CD4-positive, alpha-beta memory T cell (primary cell): Measurements from ENCODE around the gene TMEM95. TPM values are rescaled to one million over a fixed set of nuclear protein-coding genes. Genes with fewer than 3 reads are reported as not detected.

ENCODE experiments used
- CTCF ChIA-PET: fragments of 350-600 bp; sonication (Branson Sonifier 250); formaldehyde crosslinking; loops from one replicate; lab custom pipeline; 2021; ENCODE audit warnings: inconsistent platforms; ENCODE audit not compliant: partially characterized antibody; lab: Charles Lee
- POLR2A ChIA-PET: fragments of 350-600 bp; sonication (Branson Sonifier 250); formaldehyde crosslinking; loops from one replicate; lab custom pipeline; 2021; ENCODE audit not compliant: partially characterized antibody; lab: Charles Lee
- DNase-seq, 5 donors: peaks; one replicate each; pipeline versions ENCODE4 v3.0.0 to v3.0.0-alpha.2; 2020 to 2022; ENCODE audit warnings: mixed read lengths in 1 of 5
- H3K27ac ChIP-seq: one replicate; pipeline ENCODE4 v1.7.0; 2013; ENCODE audit warnings: low read depth, low read length
- H3K27me3 ChIP-seq: 2 replicates; pipeline ENCODE4 v1.7.0; 2013; ENCODE audit warnings: mild to moderate bottlenecking, low read length, moderate library complexity; ENCODE audit not compliant: insufficient read depth
- H3K36me3 ChIP-seq: 2 replicates; pipeline ENCODE4 v1.7.0; 2013; ENCODE audit warnings: mild to moderate bottlenecking, low read length, moderate library complexity; ENCODE audit not compliant: insufficient read depth
- H3K4me1 ChIP-seq: 2 replicates; pipeline ENCODE4 v1.7.0; 2013; ENCODE audit warnings: mild to moderate bottlenecking, low read length, moderate library complexity; ENCODE audit not compliant: insufficient read depth
- H3K4me3 ChIP-seq, 2 donors: one replicate each; pipeline ENCODE4 v1.7.0; 2013; ENCODE audit warnings: low read length in 2 of 2, mild to moderate bottlenecking in 1 of 2
- H3K9me3 ChIP-seq, 2 donors: one replicate each; pipeline ENCODE4 v1.7.0; 2013; ENCODE audit warnings: low read length in 2 of 2, control low read depth in 1 of 2; ENCODE audit not compliant: control insufficient read depth in 1 of 2
- H3K27ac Mint-ChIP-seq, 7 donors: one replicate each; pipeline ENCODE4 v1.8.0; 2020 to 2021; ENCODE audit warnings: mixed read lengths in 7 of 7, mild to moderate bottlenecking in 6 of 7, inconsistent platforms in 3 of 7, moderate library complexity in 3 of 7
- H3K27me3 Mint-ChIP-seq, 2 donors: one replicate each; pipeline ENCODE4 v1.8.0; 2020 to 2021; ENCODE audit warnings: mixed read lengths in 2 of 2
- H3K36me3 Mint-ChIP-seq, 2 donors: one replicate each; pipeline ENCODE4 v1.8.0; 2020 to 2021; ENCODE audit warnings: mixed read lengths in 2 of 2, inconsistent platforms in 1 of 2, mild to moderate bottlenecking in 1 of 2
- H3K4me1 Mint-ChIP-seq, 4 donors: one replicate each; pipeline ENCODE4 v1.8.0; 2020 to 2021; ENCODE audit warnings: mixed read lengths in 4 of 4, mild to moderate bottlenecking in 1 of 4
- H3K4me3 Mint-ChIP-seq, 8 donors: one replicate each; pipeline ENCODE4 v1.8.0; 2020 to 2021; ENCODE audit warnings: mixed read lengths in 8 of 8, mild to moderate bottlenecking in 7 of 8, moderate library complexity in 6 of 8, inconsistent platforms in 3 of 8
- H3K9me3 Mint-ChIP-seq, 8 donors: one replicate each; pipeline ENCODE4 v1.8.0; 2020 to 2021; ENCODE audit warnings: mixed read lengths in 8 of 8, mild to moderate bottlenecking in 5 of 8, inconsistent platforms in 3 of 8, moderate library complexity in 1 of 8
- intact Hi-C: fragments of 100-400 bp; cut with micrococcal nuclease; formaldehyde crosslinking; loops from one replicate; pipeline ENCODE4 v1.15.1; 2023
- polyA plus RNA-seq, 2 donors: library from polyadenylated mRNA; unstranded; fragments of 300-500 nt; fragmentation: Illumina TruSeq; gene quantifications; one replicate each; pipeline ENCODE4 v1.2.3, GENCODE V29; 2021
- total RNA-seq, 2 experiments: library from RNA; stranded (reverse); gene quantifications; one replicate each; pipeline ENCODE4 v1.2.3, GENCODE V29; 2021

TMEM95 gene
- total and polyA plus RNA-seq, 4 experiments from 2014 or later: not detected

DNA sequence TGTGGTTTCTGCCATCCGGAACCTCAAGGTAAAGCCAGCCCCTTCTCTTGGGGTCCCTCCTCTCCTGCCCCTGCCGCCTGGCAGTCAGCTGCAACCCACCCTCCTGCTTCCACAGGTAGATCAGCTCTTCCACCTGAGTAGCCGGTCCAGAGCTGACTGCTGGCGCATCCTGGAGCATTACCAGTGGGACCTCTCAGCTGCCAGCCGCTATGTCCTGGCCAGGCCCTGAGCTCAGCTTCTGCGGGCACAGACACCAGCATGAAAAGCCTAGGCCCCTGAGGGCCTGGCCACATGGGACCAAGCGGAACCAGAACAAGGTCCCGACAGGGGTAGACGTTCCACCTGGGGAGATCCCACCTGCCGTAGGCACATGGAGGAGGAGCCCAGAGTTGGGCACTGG is 33.9 kb downstream of the TMEM95 start:
- H3K4me3 Mint-ChIP-seq: no peak overlapping the region
- H3K4me3 ChIP-seq: no peak overlapping the region
- no peak overlapping the region for H3K27ac Mint-ChIP-seq
- peaks cover 42% of the 10 kb centered on the region for H3K36me3 ChIP-seq
- H3K27me3 Mint-ChIP-seq: no peaks in the 10 kb centered on the region
- H3K27me3 ChIP-seq: no peaks in the 10 kb centered on the region
- peaks cover 34 to 56% of the 10 kb centered on the region in 2 donors for H3K36me3 Mint-ChIP-seq
- no peaks in the 10 kb centered on the region for H3K9me3 ChIP-seq
- POLR2A ChIA-PET: interaction anchor here (1.1 to 6.8 kb wide), 4 partner anchors 9 to 38 kb away, joined by 3 to 69 read pairs (median 8); partner anchors contain the start of gene TMEM256
- CTCF ChIA-PET: interaction anchor here (0.7 to 3.3 kb wide), 2 partner anchors 33 to 47 kb away, joined by 4 to 14 read pairs; partner anchors contain the start of gene TMEM95
- peaks cover 11 to 53% (median 32%) of the 10 kb centered on the region in 4 donors for H3K4me1 Mint-ChIP-seq
- no peaks in the 10 kb centered on the region for H3K9me3 Mint-ChIP-seq
- intact Hi-C loops: no loop called here
- H3K27ac ChIP-seq: no peak overlapping the region
- no peak for DNase-seq
- peaks cover 51% of the 10 kb centered on the region for H3K4me1 ChIP-seq

DNA sequence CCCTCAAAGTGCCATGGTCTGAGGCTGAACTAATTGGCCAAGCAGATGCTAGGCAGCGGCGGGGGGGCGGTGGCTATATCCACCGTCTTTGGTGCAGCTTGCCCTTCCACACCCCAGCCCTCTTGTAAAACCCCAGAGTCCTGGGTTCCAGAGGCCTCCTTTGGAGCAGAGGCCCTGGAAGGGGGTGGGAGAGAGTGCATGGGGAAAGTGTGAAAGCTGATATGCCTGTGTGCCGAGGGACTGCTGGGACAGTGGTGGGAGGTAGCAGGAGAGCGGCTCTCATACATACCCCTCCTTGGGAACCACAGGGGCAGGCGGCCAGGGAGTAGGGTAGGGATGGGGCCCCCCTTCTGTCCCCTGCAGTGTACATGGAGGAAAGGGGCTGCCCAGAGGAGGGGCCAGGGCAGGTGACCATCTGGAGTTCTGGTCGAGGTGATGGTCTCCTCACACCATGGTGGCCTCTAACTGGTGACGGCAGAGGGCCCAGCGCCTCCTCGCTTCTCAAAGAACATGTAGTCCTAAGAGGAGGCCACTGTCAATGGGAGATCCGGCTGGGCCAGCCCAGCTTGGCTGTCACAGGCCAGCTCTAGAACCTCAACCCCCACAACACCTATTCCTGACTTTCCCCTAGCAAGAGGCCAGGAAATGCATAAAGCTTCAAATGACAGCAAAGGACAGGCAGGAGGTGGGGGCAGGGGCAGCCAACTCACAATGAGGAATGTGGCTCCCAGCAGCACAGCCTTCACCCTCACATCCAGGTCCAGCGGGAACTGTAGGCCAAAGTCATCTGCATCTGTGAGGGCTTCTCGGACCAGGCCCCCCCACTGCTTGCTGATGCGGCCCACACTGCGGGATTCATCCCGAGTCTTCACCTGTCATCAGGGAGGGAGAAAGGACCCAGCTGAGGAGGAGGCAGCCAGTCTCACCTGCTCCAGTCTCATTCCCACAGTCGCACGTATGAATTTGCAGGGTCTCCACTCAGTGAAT is 35.3 kb downstream of the TMEM95 start:
- Mint-ChIP-seq H3K27ac (peak overlapping the region in 5 of 7 donors; percentile 12 to 65 (median 25)), H3K36me3 (peaks cover 34 to 55% of the 10 kb centered on the region in 2 donors), H3K9me3 (peaks cover 0 to 3% (median 0%) of the 10 kb centered on the region in 8 donors), H3K4me3 (no peak overlapping the region), H3K27me3 (no peaks in the 10 kb centered on the region), H3K4me1 (peaks cover 11 to 51% (median 32%) of the 10 kb centered on the region in 4 donors)
- H3K36me3 ChIP-seq: peaks cover 42% of the 10 kb centered on the region
- no peak overlapping the region for H3K4me3 ChIP-seq
- intact Hi-C loops: loop anchor here (5.0 kb wide), 1 partner anchor 38 kb away; the partner anchor contains the start of gene KCTD11
- peaks cover 48% of the 10 kb centered on the region for H3K4me1 ChIP-seq
- DNase-seq: no peak
- POLR2A ChIA-PET: interaction anchor here (0.7 to 6.8 kb wide), 4 partner anchors 10 to 48 kb away, joined by 3 to 69 read pairs (median 3); partner anchors contain the start of gene TMEM256
- peak overlapping the region; percentile 10 for H3K27ac ChIP-seq
- CTCF ChIA-PET: interaction anchor here (1.0 to 3.3 kb wide), 2 partner anchors 34 to 47 kb away, joined by 3 to 14 read pairs; partner anchors contain the start of gene TMEM95
- no peaks in the 10 kb centered on the region for H3K27me3 ChIP-seq
- H3K9me3 ChIP-seq: no peaks in the 10 kb centered on the region

DNA sequence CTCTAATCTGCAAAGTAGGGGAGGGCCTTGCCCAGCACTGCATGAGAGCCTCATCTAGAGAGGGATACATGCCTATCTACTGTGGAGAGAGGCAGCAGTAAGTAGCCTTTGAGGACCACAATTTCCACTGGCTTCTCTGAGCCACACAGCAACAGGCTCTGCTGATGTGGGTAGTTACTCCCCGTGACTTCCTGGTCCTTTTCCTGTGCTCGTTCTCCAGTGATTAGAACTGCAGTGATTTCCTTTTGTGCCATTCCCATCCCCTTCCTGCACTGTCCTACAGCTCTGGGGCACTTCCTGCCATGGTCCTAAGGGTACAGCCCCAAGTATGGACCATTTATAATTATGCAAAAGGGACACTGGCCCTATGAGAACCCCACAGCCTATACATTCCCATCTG is 36.4 kb downstream of the TMEM95 start:
- Mint-ChIP-seq H3K4me1 (peaks cover 12 to 47% (median 33%) of the 10 kb centered on the region in 4 donors), H3K36me3 (peaks cover 34 to 52% of the 10 kb centered on the region in 2 donors)
- peaks cover 42% of the 10 kb centered on the region for H3K36me3 ChIP-seq

DNA sequence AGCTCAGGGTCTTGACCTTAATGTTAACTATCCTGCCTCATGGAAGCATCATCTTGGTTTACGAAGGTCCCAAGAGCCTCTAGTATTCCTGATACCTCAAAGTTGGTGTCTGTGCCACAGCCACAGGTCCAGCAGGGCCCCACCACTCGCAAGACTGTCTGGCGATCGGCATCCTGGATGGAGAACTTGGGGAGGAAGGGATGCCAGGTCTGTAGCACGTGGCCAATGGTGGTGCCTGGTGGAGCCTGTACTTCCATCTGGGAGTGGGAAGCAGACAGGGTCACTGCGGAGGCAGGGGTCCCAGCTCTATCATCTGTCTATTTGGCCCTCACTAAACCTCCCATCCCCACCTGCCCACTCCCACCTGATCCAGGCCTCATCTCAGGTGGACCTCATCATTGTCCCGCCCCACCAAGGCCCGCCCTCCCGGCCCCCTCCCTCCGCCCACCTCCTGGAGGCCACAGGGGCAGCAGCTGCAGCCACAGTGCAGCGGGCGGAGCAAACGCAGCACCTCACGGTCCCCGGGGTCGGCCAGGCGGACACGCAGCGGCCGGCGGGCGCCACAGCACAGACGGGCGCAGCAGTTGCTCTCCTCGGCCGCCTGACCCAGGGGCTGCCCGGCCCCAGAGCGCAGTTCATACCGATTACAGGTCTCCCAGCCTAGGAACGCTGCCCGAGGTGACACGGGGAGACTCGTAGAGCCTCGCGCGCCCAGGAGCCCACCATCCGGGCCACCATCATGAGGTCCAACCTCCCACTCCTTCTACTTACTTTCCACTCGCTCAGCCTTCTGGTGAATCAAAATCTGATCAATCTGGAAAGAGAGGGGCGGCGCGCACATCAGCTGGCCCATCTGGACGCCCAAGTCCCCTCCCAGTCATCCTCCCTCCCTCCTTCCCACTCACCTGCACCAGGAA is 38.0 kb downstream of the TMEM95 start:
- Mint-ChIP-seq H3K27me3 (no peaks in the 10 kb centered on the region), H3K4me3 (peak overlapping the region; percentile 93 to 97 (median 96)), H3K27ac (peak overlapping the region in 5 of 7 donors; percentile 50 to 98 (median 88)), H3K9me3 (peaks cover 0 to 3% (median 0%) of the 10 kb centered on the region in 8 donors), H3K36me3 (peaks cover 34 to 45% of the 10 kb centered on the region in 2 donors), H3K4me1 (peaks cover 12 to 47% (median 33%) of the 10 kb centered on the region in 4 donors)
- no peaks in the 10 kb centered on the region for H3K27me3 ChIP-seq
- H3K9me3 ChIP-seq: no peaks in the 10 kb centered on the region
- H3K4me3 ChIP-seq: peak overlapping the region; percentile 78 to 94
- peaks cover 48% of the 10 kb centered on the region for H3K4me1 ChIP-seq
- no peak for DNase-seq
- intact Hi-C loops: loop anchor here (5.0 kb wide), 1 partner anchor 41 kb away; the partner anchor contains the start of gene KCTD11
- peak overlapping the region; percentile 91 for H3K27ac ChIP-seq
- POLR2A ChIA-PET: interaction anchor here (0.9 to 4.3 kb wide), 8 partner anchors 9 to 293 kb away, joined by 3 to 57 read pairs (median 8); partner anchors contain the start of genes NEURL4, POLR2A, TMEM102 and TMEM256
- CTCF ChIA-PET: interaction anchor here (0.6 to 3.4 kb wide), 4 partner anchors 35 to 44 kb away, joined by 3 to 8 read pairs (median 4); no protein-coding TSS in a partner anchor
- H3K36me3 ChIP-seq: peaks cover 42% of the 10 kb centered on the region

More for the DNA sequence above, 36.4 kb downstream of the TMEM95 start:
- Mint-ChIP-seq H3K9me3 (peaks cover 0 to 3% (median 0%) of the 10 kb centered on the region in 8 donors), H3K27me3 (no peaks in the 10 kb centered on the region), H3K27ac (peak overlapping the region in 4 of 7 donors; percentile 35 to 70 (median 57)), H3K4me3 (peak overlapping the region in 3 of 8 donors; percentile 29 to 83 (median 58))
- Histone ChIP-seq H3K27ac (no peak overlapping the region), H3K9me3 (no peaks in the 10 kb centered on the region), H3K4me1 (peaks cover 48% of the 10 kb centered on the region), H3K4me3 (no peak overlapping the region), H3K27me3 (no peaks in the 10 kb centered on the region)
- ChIA-PET POLR2A (no interaction called here), CTCF (no interaction called here)
- intact Hi-C loops: loop anchor here (5.0 kb wide), 1 partner anchor 39 kb away; the partner anchor contains the start of gene KCTD11
- DNase-seq: no peak

DNA sequence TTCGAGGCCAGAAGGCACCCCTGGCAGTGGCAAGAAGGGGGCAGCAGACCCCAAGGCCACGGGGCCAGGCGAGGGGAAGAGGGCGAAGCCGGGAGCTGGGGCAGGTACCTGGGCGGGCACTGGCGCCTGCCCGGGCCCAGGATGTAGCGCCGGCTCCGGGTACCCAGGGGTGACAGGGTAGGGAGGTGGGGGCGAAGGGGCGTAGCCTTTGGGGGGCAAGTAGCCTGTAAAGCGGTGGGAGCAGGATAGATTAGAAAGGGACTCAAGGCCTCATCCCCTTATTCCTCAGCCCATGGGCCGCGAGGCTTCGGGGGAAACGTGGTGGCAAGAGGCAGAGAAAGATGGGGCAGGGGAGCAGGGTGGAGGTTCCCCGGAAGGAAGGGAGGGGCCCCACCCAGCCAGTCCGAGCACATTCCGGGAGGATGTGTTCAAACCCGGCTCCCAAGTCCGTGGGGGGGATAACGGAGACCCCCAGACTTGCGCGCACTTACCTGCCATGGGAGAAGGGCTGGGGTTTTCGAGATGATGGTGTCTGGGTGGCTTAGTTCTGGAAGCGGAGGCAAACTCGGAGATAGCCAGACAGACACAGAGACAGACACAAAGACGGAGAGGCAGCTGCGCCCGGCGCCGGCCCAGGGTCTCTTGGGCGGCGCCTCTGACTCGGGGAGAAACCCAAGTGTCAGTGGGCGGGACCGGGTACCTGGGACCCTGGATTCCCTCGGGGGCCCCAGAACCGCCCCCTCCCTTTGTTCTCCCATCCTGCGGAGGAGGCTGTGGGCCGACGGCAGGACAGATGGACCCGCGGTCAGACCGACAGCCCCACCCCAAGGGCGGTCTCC is 38.9 kb downstream of the TMEM95 start:
- no peaks in the 10 kb centered on the region for H3K27me3 Mint-ChIP-seq
- no peaks in the 10 kb centered on the region for H3K27me3 ChIP-seq
- peak overlapping the region; percentile 93 to 97 (median 96) for H3K4me3 Mint-ChIP-seq
- H3K36me3 ChIP-seq: peaks cover 37% of the 10 kb centered on the region
- peak overlapping the region; percentile 92 to 98 (median 94) for H3K27ac Mint-ChIP-seq
- CTCF ChIA-PET: interaction anchor here (0.8 to 3.4 kb wide), 3 partner anchors 37 to 167 kb away, joined by 3 to 8 read pairs (median 4); no protein-coding TSS in a partner anchor
- peaks cover 34 to 40% of the 10 kb centered on the region in 2 donors for H3K36me3 Mint-ChIP-seq
- intact Hi-C loops: loop anchor here (1.0 to 5.0 kb wide), 4 partner anchors 10 to 42 kb away; partner anchors contain the start of genes KCTD11, TMEM102 and TMEM256
- DNase-seq: peak; percentile 53 to 84 (median 76)
- H3K4me3 ChIP-seq: peak overlapping the region; percentile 78 to 94
- H3K27ac ChIP-seq: peak overlapping the region; percentile 91
- peaks cover 48% of the 10 kb centered on the region for H3K4me1 ChIP-seq
- peaks cover 12 to 47% (median 33%) of the 10 kb centered on the region in 4 donors for H3K4me1 Mint-ChIP-seq
- peaks cover 0 to 3% (median 0%) of the 10 kb centered on the region in 8 donors for H3K9me3 Mint-ChIP-seq
- POLR2A ChIA-PET: interaction anchor here (0.9 to 4.3 kb wide), 13 partner anchors 10 to 293 kb away, joined by 3 to 57 read pairs (median 6); partner anchors contain the start of genes ACADVL, ACAP1, DLG4 and MPDU1
- no peaks in the 10 kb centered on the region for H3K9me3 ChIP-seq
